Measurements from ENCODE around the gene ANO4.
"Not testable (repeated sequence)": the region's sequence is repeated elsewhere in the genome, so short reads cannot be mapped to it uniquely, and the experiment has no call there.

The ANO4 gene

GRCh38 chr12:101127521-101128219 lies 333.1 kb downstream of the ANO4 start:
- Histone ChIP-seq H3K27ac (peak overlapping the region in 1 of 2 donors; percentile 23), H3K27me3 (no peaks in the 10 kb centered on the region), H3K4me3 (no peak overlapping the region), H3K4me1 (peaks cover 0 to 17% (median 3%) of the 10 kb centered on the region in 4 donors), H3K36me3 (no peaks in the 10 kb centered on the region), H3K9me3 (no peaks in the 10 kb centered on the region)
- DNase-seq = no peak
- intact Hi-C loops (cut with DNase I; ENCODE audit: low total_unique reads) = no loop called here
- TF ChIP-seq, protein P1, sequence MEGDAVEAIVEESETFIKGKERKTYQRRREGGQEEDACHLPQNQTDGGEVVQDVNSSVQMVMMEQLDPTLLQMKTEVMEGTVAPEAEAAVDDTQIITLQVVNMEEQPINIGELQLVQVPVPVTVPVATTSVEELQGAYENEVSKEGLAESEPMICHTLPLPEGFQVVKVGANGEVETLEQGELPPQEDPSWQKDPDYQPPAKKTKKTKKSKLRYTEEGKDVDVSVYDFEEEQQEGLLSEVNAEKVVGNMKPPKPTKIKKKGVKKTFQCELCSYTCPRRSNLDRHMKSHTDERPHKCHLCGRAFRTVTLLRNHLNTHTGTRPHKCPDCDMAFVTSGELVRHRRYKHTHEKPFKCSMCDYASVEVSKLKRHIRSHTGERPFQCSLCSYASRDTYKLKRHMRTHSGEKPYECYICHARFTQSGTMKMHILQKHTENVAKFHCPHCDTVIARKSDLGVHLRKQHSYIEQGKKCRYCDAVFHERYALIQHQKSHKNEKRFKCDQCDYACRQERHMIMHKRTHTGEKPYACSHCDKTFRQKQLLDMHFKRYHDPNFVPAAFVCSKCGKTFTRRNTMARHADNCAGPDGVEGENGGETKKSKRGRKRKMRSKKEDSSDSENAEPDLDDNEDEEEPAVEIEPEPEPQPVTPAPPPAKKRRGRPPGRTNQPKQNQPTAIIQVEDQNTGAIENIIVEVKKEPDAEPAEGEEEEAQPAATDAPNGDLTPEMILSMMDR (IDR thresholded peaks at IDR 0.05) = no peak

- DNase-seq; H3K27me3 ChIP-seq; intact Hi-C loops (cut with DNase I; ENCODE audit: low total_unique reads): not testable (repeated sequence)
Observed at GRCh38 chr12:101145777-101146431, 351.3 kb downstream of the ANO4 start.

DNA sequence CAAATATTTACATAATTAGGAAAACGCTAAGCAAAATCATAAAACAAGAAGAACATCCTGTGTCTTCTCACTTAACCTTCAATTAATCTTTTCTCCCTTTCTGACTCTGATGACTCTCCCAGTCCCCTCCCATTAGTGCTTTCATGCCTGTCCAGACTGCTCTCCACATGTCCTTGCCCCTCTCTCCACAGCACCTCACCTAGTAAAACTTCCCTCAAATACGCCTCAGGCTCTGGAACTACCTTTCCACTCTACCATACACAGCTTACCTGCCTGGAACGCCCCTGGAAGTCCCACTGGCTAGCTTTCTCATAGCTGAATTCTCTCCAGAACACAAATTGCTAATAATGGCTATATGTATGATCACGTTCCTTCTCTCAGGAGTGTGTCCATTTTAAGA lies 370.7 kb downstream of the ANO4 start:
- Histone ChIP-seq H3K9me3 (no peaks in the 10 kb centered on the region), H3K4me1 (no peaks in the 10 kb centered on the region), H3K27ac (no peak overlapping the region), H3K4me3 (no peak overlapping the region), H3K27me3 (no peaks in the 10 kb centered on the region), H3K36me3 (no peaks in the 10 kb centered on the region)
- no peak for DNase-seq
- TF ChIP-seq, protein P1 (IDR thresholded peaks at IDR 0.05) = no peak
- intact Hi-C loops (cut with DNase I; ENCODE audit: low total_unique reads) = no loop called here

More at GRCh38 chr12:101145777-101146431, 351.3 kb downstream of the ANO4 start:
- not testable (repeated sequence) for H3K27ac ChIP-seq, H3K4me3 ChIP-seq, H3K4me1 ChIP-seq, H3K9me3 ChIP-seq, H3K36me3 ChIP-seq

- no peaks in the 10 kb centered on the region for H3K27me3 ChIP-seq
- no peak overlapping the region for H3K27ac ChIP-seq
- H3K9me3 ChIP-seq = no peaks in the 10 kb centered on the region
- no peak for DNase-seq
- H3K4me1 ChIP-seq = no peaks in the 10 kb centered on the region
- TF ChIP-seq, protein P1 (IDR thresholded peaks at IDR 0.05) = no peak
- intact Hi-C loops (cut with DNase I; ENCODE audit: low total_unique reads) = no loop called here
- no peaks in the 10 kb centered on the region for H3K36me3 ChIP-seq
- no peak overlapping the region for H3K4me3 ChIP-seq
Observed at GRCh38 chr12:101166866-101167265, 372.3 kb downstream of the ANO4 start.

GRCh38 chr12:101168001-101168400 lies 373.4 kb downstream of the ANO4 start:
- DNase-seq = no peak
- no peak overlapping the region for H3K27ac ChIP-seq
- H3K36me3 ChIP-seq = no peaks in the 10 kb centered on the region
- TF ChIP-seq, protein P1 (IDR thresholded peaks at IDR 0.05) = no peak
- intact Hi-C loops (cut with DNase I; ENCODE audit: low total_unique reads) = no loop called here
- H3K9me3 ChIP-seq = no peaks in the 10 kb centered on the region
- H3K27me3 ChIP-seq = no peaks in the 10 kb centered on the region
- H3K4me1 ChIP-seq = no peaks in the 10 kb centered on the region
- H3K4me3 ChIP-seq = no peak overlapping the region

- Histone ChIP-seq H3K9me3 (peaks cover 0 to 5% (median 0%) of the 10 kb centered on the region in 3 donors), H3K27me3 (no peaks in the 10 kb centered on the region), H3K4me1 (no peaks in the 10 kb centered on the region), H3K4me3 (no peak overlapping the region), H3K27ac (no peak overlapping the region), H3K36me3 (no peaks in the 10 kb centered on the region)
- DNase-seq = no peak
- TF ChIP-seq, protein P1 (IDR thresholded peaks at IDR 0.05) = no peak
- intact Hi-C loops (cut with DNase I; ENCODE audit: low total_unique reads) = no loop called here
Observed at GRCh38 chr12:101172316-101172715, 377.7 kb downstream of the ANO4 start.

Data from tibial artery (tissue), 4 donors.